Measurements from ENCODE around the gene SYPL2.

SYPL2 gene

GRCh38 chr1:109466125-109466451 is 258 bp upstream of the SYPL2 start:
- H3K4me1 ChIP-seq (ENCODE audit: control insufficient read depth, low read length): no peaks in the 10 kb centered on the region
- no peaks in the 10 kb centered on the region for H4K20me1 ChIP-seq (ENCODE audit: control insufficient read depth, insufficient read depth, low read depth, low read length)
- H3K27ac ChIP-seq (ENCODE audit: low read depth, low read length): no peak overlapping the region
- no peak overlapping the region for H3K4me3 ChIP-seq (ENCODE audit: low read length)
- TF ChIP-seq EZH2phosphoT487 (IDR thresholded peaks at IDR 0.05; ENCODE audit: borderline replicate concordance, low read length): no peak
- no peak for TF ChIP-seq CTCF (IDR thresholded peaks at IDR 0.05; ENCODE audit: low read depth, low read length, poor library complexity, severe bottlenecking)
- H3F3A ChIP-seq (ENCODE audit: control insufficient read depth, insufficient read depth): no peaks in the 10 kb centered on the region
- no peaks in the 10 kb centered on the region for H3K79me2 ChIP-seq (ENCODE audit: control insufficient read depth, low read length)
- peaks cover 28% of the 10 kb centered on the region for H3K27me3 ChIP-seq (ENCODE audit: control insufficient read depth, low read length)
- H3K4me2 ChIP-seq (ENCODE audit: low read length): no peak overlapping the region
- no peaks in the 10 kb centered on the region for H3K9me3 ChIP-seq (ENCODE audit: control insufficient read depth, insufficient read depth, low read length)
- no peaks in the 10 kb centered on the region for H3K9me2 ChIP-seq (replicated peaks; ENCODE audit: control insufficient read depth, low read length)
- no peaks in the 10 kb centered on the region for H3K36me3 ChIP-seq (ENCODE audit: control insufficient read depth, low read length)

GRCh38 chr1:109467301-109467777 is 993 bp downstream of the SYPL2 start:
- Histone ChIP-seq H3K4me3 (ENCODE audit: low read length) (no peak overlapping the region), H3K4me1 (ENCODE audit: control insufficient read depth, low read length) (no peaks in the 10 kb centered on the region), H3K36me3 (ENCODE audit: control insufficient read depth, low read length) (no peaks in the 10 kb centered on the region), H3K27me3 (ENCODE audit: control insufficient read depth, low read length) (peaks cover 31% of the 10 kb centered on the region), H3K9me2 (replicated peaks; ENCODE audit: control insufficient read depth, low read length) (no peaks in the 10 kb centered on the region), H3K9me3 (ENCODE audit: control insufficient read depth, insufficient read depth, low read length) (no peaks in the 10 kb centered on the region), H3K27ac (ENCODE audit: low read depth, low read length) (no peak overlapping the region), H3F3A (ENCODE audit: control insufficient read depth, insufficient read depth) (no peaks in the 10 kb centered on the region), H3K79me2 (ENCODE audit: control insufficient read depth, low read length) (no peaks in the 10 kb centered on the region), H4K20me1 (ENCODE audit: control insufficient read depth, insufficient read depth, low read depth, low read length) (no peaks in the 10 kb centered on the region), H3K4me2 (ENCODE audit: low read length) (no peak overlapping the region)
- TF ChIP-seq EZH2phosphoT487 (IDR thresholded peaks at IDR 0.05; ENCODE audit: borderline replicate concordance, low read length): no peak
- TF ChIP-seq CTCF (IDR thresholded peaks at IDR 0.05; ENCODE audit: low read depth, low read length, poor library complexity, severe bottlenecking): no peak

GRCh38 chr1:109468061-109468460 is 1.7 kb downstream of the SYPL2 start:
- H3K36me3 ChIP-seq (ENCODE audit: control insufficient read depth, low read length): no peaks in the 10 kb centered on the region
- H3K9me2 ChIP-seq (replicated peaks; ENCODE audit: control insufficient read depth, low read length): no peaks in the 10 kb centered on the region
- H3F3A ChIP-seq (ENCODE audit: control insufficient read depth, insufficient read depth): no peaks in the 10 kb centered on the region
- H4K20me1 ChIP-seq (ENCODE audit: control insufficient read depth, insufficient read depth, low read depth, low read length): no peaks in the 10 kb centered on the region
- no peaks in the 10 kb centered on the region for H3K4me1 ChIP-seq (ENCODE audit: control insufficient read depth, low read length)
- H3K9me3 ChIP-seq (ENCODE audit: control insufficient read depth, insufficient read depth, low read length): no peaks in the 10 kb centered on the region
- no peak overlapping the region for H3K4me2 ChIP-seq (ENCODE audit: low read length)
- H3K27ac ChIP-seq (ENCODE audit: low read depth, low read length): no peak overlapping the region
- H3K79me2 ChIP-seq (ENCODE audit: control insufficient read depth, low read length): no peaks in the 10 kb centered on the region
- TF ChIP-seq CTCF (IDR thresholded peaks at IDR 0.05; ENCODE audit: low read depth, low read length, poor library complexity, severe bottlenecking) (no peak), EZH2phosphoT487 (IDR thresholded peaks at IDR 0.05; ENCODE audit: borderline replicate concordance, low read length) (no peak)
- peaks cover 35% of the 10 kb centered on the region for H3K27me3 ChIP-seq (ENCODE audit: control insufficient read depth, low read length)
- H3K4me3 ChIP-seq (ENCODE audit: low read length): no peak overlapping the region

GRCh38 chr1:109468903-109469302 is 2.6 kb downstream of the SYPL2 start:
- no peaks in the 10 kb centered on the region for H3K9me2 ChIP-seq (replicated peaks; ENCODE audit: control insufficient read depth, low read length)
- H3K27me3 ChIP-seq (ENCODE audit: control insufficient read depth, low read length): peaks cover 34% of the 10 kb centered on the region
- H4K20me1 ChIP-seq (ENCODE audit: control insufficient read depth, insufficient read depth, low read depth, low read length): no peaks in the 10 kb centered on the region
- H3F3A ChIP-seq (ENCODE audit: control insufficient read depth, insufficient read depth): no peaks in the 10 kb centered on the region
- no peak overlapping the region for H3K4me2 ChIP-seq (ENCODE audit: low read length)
- H3K79me2 ChIP-seq (ENCODE audit: control insufficient read depth, low read length): no peaks in the 10 kb centered on the region
- TF ChIP-seq EZH2phosphoT487 (IDR thresholded peaks at IDR 0.05; ENCODE audit: borderline replicate concordance, low read length): no peak
- TF ChIP-seq CTCF (IDR thresholded peaks at IDR 0.05; ENCODE audit: low read depth, low read length, poor library complexity, severe bottlenecking): no peak
- no peaks in the 10 kb centered on the region for H3K9me3 ChIP-seq (ENCODE audit: control insufficient read depth, insufficient read depth, low read length)
- H3K4me3 ChIP-seq (ENCODE audit: low read length): no peak overlapping the region
- no peak overlapping the region for H3K27ac ChIP-seq (ENCODE audit: low read depth, low read length)
- H3K4me1 ChIP-seq (ENCODE audit: control insufficient read depth, low read length): no peaks in the 10 kb centered on the region
- no peaks in the 10 kb centered on the region for H3K36me3 ChIP-seq (ENCODE audit: control insufficient read depth, low read length)
